HTR-8/SVneo (cell line): ENCODE results near the gene THADA.
A peak's percentile ranks its signal among the peaks of the same experiment; 100 is the strongest.

Experiments
- DNase-seq: peaks from one replicate; pipeline ENCODE4 v3.0.0; 2011; ENCODE audit warnings: low spot score, mixed read lengths; ENCODE audit not compliant: insufficient read length
- FAIRE-seq: peaks from 2 replicates; lab custom pipeline; 2011; peaks lifted over from hg19 to GRCh38; lab: Jason Lieb, UNC

Gene THADA

DNA sequence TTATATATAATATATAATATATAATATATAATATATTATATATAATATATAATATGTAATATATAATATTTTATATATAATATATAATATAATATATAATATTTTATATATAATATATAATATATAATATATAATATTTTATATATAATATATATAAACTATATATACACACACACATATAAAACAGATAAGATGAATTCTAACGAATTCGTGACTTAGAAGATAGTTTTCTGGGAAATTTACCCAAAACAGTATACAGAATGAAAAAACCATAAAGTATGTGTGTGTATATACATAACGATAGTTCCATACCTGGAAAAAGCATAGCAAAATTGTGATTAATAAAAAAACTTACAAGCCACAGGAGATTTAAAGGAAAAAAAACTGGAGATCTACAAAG, 80.6 kb downstream of the THADA start:
- DNase-seq (no peak), FAIRE-seq (no peak)

DNA sequence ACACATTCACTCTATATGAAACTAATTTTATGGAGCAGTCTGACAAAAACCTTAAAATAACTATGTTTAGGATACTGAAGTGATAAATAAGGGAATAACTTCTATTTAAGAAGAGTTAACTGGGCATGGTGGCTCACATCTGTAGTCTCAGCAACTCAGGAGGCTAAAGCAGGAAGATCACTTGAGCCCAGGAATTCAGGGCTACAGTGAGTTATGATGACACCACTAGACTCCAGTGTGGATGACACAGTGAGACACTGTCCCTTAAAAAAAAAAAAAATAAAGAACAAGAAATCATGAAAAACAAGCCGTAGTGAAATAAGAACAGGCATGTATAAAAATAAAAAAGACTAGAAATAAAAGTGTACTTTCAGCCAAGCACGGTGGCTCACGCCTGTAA, 82.0 kb downstream of the THADA start:
- FAIRE-seq (no peak), DNase-seq (no peak)

DNA sequence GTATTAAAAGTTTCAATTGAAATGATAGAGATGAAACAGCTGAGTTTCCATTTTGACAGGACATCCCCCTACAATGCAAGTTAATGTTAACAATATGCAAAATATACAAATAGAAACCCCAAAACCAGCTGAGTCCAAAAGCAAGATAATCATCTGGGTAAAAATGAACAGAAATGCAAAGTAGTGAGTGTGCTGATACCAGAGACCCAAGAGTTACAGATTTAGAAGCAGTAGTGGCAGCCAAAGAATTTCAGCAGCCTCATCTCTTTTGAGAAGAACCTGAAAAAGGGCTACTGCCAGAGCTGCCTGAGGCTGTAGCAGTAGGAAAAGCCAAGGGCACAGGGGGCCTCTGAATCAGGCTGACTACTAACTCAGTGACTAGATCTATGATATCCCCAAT, 82.6 kb downstream of the THADA start:
- FAIRE-seq (no peak), DNase-seq (no peak)

DNA sequence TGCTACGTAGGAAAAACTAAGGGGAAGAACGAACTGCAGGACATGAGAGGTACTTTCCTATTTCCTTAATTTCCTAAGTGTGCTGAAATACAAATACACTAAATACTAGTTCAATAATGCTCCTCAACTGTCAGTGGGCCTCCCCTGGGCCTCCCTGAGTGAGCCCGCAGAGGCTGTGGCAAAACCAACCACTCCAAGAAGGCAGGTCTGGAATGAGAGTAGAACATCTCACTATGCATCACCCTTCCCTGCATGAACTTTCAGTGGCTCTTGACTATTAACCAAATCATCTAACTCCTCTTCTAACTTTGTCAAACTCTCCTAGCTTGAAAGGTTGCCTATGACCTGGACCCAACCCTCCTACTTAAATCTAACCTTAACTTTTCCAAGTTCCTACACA, 84.6 kb downstream of the THADA start:
- DNase-seq (no peak), FAIRE-seq (no peak)

DNA sequence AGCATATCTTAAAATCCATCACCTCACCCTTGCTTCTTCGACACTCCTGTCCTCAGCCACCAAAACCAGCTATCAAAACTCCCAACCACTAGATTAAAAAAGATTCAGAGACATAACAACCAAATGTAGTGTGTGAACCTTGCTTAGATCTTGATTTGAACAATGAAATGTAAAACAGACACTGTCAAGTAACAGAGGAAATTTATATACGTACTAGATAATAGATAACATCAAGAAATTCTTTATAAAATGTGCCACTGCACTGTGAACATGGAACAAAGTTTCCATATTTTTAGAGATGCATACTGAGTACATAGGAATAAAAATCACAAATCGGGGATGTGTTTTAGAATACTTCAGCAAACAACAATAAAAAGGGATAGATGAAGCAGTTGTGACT, 86.0 kb downstream of the THADA start:
- FAIRE-seq (no peak), DNase-seq (no peak)

DNA sequence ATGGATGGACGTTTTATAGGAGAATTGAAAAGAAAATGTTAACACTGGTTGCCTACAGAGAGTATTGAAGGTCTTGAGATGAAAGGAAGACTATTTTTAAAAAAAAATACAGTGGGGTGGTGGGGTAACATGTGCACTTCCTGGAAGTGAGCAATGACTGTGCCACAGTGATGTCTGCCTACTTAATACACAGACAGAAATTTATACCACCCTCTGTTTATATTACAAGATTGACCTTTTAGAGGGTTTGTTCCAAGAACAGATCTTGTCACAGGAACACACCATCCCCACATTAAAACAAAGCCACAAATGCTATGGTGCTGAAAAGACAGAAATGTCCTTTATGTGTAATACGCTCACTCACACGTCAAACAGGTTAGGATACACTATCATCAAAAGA, 87.6 kb downstream of the THADA start:
- DNase-seq (no peak), FAIRE-seq (peak; percentile 54)

DNA sequence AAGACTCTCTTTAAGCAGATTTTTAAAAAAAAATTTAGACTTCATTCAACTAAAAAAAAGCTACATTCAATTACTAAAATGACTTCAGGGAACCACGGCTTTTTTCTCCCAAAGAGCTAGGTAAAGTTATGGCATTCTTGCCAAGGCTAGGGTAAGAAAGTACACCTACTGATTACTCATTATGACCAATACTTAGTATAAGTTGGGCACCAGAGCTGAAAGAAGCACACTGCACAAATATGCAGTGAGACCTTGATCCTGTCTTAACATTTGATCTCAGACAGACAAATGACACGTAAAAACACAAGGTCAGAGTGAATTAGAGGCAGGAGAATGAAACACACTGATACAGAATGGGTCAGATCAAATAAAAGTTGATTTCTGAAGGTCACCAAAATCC, 88.7 kb downstream of the THADA start:
- FAIRE-seq (no peak), DNase-seq (no peak)

DNA sequence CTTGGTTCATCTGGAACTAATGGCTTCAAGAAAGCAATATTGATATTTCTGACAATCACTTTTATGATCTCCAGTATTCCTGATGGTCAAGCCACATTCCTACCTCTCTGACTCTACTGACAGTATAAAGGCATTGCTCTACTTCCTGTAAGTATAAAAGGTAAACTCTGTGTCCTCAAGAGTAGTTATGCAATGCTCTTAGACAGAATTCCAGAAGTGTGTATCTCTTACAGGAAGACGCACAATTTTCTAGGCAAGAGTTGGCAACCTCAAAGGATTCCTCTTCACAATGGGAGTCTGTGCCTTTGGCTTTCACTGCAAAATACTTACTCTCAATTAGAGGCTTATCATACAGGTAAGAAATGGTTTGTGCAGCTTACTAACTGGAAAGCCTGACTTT, 100.1 kb downstream of the THADA start:
- DNase-seq (no peak), FAIRE-seq (no peak)

DNA sequence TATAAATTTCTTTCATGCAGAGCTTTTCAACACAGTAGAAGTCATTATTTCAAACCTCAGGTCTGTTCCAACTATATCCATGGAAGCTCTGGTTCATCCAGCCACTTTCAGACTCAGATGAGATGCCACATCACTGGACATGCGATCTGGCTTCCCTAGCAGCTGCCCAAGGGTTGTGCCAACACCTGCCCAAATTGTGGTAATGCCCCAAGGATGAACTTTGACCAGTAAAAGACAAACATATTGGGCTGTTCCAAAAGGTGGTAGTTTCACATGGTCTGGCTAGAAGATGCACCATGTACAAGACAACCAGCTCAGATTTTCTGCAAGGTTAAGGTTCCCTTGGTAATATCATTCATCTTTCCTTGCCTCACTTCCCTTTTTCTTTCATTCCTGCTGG, 101.9 kb downstream of the THADA start:
- DNase-seq (no peak), FAIRE-seq (no peak)

DNA sequence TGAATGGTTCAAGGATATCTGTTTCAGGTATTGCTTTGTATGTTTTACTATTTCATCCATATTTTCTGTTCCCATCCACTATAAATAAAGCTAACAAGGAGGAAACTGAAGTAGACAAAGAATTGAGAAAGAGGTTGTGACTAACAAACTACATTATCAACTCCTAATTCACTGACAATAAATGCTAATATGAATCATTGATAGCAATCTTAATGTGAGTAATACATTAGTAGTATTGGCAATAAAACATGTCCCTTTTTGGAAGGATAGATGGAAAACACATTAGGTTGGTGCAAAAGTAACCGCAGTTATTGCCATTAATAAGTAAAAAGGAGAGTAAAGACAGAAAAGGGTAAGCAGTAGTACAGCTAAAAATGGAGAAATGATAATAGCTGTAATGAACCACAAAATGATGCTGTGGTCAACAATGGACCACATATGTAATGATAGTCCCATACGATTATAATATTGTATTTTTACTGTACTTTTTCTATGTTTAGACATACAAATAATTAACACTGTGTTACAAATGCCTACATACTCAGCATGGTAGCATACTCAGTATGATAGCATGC, 104.7 kb downstream of the THADA start:
- peak; percentile 26 for FAIRE-seq
- no peak for DNase-seq

DNA sequence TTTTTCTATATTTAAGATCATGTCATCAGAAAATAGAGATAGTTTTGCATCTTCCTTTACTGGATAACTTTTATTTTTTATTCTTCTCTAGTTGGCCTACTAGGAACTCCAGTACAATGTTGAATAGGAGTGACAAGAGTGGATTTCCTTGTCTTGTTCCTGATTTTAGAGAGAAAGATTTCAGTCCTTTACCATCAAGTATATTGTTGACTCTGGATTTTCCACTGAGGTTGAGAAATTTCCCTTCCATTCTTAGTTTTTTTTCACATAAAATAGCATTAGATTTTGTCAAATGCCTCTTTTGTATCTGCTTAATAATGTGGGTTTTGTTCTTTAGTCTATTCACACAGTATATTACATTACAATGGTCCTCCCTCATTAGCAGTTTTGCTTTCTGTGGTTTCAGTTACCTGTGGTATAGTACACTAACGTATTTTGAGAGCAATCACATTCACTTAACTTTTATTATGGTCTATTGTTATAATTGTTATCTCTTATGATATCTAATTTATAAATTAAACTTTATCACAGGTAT, 105.5 kb downstream of the THADA start:
- FAIRE-seq (no peak), DNase-seq (no peak)

DNA sequence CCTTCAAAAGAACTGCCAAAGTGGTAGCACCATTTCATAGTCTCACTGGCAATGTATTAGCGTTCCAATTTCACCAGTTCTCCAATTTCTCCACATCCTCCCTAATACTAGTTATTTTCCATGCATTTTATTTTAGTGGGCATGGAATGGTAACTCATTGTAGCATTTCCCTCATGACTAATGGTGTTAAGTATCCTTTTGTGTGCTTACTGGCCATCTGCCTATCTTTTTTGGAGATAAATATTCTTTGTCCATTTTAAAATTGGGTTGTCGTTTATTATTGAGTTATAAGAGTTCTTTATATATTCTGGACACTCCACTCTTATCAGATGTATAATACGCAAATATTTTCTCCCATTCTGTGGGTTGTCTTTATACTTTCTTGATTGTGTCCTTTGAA, 107.1 kb downstream of the THADA start:
- FAIRE-seq, result no peak

DNA sequence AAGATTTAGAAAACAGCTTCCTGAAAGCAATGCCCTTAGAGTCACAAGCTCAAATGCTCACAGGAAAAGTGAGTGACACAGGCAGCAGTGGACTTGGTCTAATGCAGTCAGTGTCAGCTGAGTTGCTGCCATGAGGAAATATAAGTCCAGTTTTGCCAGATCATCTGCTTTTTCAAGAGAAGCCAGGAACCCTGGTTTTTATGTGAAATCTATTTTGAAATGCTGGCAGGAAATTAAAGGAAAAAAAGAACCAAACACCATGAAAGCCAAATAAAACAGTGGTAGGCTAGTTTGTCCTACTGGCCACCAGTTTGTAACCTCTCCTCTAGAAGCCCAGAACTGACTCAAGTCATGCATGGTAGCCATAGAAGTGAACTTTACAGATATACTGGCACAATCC, 109.2 kb downstream of the THADA start:
- FAIRE-seq, result no peak
- no peak for DNase-seq

More for the DNA sequence above, 107.1 kb downstream of the THADA start:
- DNase-seq, result no peak

DNA sequence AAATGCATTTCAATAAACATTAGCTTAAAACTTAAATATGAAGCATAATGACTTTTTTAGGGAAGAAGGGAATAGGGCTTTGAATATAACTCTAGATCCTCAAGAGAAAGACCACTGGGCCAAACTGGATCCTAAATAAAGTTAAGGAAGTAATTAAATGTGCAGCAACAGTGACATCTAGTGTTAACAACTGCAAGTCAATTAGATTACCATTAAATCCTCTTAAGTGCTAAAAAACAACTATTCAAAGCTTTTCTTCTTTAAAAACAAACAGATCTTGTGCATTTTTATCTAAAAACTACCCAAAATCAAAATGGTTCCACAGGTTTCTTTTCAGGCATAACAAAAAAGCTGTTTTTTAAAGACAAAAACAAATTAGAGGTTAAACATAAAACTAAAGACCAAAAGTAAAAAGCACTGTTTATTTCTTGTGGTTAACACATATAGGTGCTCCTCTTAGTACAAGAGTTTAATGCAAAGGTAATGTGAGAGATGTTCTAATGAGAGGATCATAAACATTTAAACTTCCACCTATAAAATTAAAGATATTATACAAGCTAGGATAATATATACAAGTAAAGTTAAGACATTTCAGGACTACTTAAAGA, 111.4 kb downstream of the THADA start:
- no peak for FAIRE-seq
- peak; percentile 35 for DNase-seq

DNA sequence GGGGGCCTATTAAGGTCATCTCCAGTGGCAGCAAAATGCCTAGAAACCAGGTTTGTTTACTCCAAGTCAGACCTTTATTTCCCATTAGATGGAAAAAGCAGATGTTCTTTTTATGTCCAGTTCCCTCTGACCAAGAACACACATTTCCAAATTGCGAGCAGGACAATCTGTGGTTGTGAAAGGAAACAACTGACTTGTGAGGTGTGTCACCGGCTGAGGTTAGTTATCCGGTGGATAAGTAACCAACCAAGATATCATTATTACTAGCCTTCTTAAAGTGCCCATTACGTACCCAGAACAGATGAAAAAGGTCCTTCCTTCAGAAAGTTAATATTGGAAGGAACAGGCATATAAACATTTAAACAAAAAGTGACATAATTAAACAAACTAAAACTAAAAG, 112.9 kb downstream of the THADA start:
- FAIRE-seq, result no peak

DNA sequence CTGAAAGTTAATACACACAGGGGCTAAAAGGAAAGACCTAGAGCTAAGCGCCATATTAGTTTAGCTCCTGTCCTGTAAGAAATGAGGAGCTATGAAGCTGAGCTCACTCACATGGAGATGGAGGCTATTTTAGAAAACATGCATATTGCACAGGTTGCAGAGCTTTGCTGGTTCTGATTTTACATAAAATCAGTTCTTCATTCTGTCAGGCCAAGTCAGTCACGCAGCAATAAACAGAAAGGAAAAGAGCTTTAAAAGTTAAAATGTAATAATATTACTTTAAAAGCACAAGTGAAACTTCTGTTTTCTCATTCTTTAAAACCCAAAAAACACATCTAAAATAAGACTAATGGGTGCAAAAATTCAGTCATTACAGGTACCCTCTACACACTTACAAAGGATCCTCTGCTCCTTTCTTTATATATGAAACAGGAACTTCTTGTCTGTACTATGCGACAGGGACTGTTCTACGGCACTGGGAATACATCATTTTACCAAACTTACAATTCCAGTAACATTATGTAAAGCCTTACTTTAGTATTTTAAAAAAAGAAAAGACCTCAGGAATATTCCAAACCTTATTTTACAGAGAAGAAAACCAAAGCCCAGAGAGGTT, 113.8 kb downstream of the THADA start:
- no peak for DNase-seq
- FAIRE-seq, result no peak

More for the DNA sequence above, 112.9 kb downstream of the THADA start:
- no peak for DNase-seq

DNA sequence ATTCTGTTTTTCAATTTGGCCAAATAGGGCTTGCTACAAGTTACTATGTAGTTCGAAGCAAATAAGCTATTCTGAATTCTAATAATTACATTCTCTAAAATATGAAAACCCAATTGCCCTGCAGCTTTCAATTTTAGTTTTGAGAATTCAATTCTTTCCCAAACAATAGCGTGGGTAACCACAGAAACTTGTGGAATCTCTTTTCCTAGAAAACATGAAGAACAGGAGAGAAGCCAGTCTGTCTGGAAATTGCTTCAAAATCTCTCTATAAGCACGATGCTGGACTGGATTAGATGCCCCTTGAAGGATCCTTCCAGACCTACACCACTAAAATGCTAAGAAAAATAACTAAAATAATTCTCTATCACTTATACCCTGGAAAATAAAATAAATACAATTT, 115.0 kb downstream of the THADA start:
- FAIRE-seq (no peak), DNase-seq (no peak)

DNA sequence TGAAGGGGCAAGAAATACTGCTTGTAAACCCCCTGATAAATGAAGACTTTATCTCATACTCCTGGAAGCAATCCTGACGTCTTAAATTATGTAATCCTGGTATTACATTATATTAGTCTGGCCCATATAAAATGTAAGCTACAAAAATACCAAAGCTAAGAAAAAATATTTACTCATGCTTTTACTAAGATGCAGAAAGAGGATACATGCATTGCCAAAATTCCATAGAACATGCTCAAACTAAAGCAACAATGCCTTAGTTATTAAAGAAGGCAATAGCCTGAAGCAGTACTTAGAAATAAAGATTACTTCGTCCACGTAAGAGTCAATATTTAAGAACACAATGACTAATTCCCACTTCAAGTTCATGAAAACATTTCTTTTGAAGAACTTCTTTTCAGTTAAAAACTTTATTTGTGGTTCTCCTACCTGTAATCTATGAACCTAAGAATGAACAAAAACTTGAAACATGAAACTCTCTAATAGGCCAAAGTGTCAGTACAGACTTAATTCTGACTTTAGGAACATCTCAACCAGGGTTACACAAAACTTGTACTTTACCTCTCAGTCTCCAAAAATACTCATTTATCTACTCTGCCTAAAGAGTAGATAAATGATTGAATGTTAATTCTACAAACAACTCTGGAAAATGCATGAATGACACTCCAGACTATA, 117.3 kb downstream of the THADA start:
- FAIRE-seq (no peak), DNase-seq (no peak)

DNA sequence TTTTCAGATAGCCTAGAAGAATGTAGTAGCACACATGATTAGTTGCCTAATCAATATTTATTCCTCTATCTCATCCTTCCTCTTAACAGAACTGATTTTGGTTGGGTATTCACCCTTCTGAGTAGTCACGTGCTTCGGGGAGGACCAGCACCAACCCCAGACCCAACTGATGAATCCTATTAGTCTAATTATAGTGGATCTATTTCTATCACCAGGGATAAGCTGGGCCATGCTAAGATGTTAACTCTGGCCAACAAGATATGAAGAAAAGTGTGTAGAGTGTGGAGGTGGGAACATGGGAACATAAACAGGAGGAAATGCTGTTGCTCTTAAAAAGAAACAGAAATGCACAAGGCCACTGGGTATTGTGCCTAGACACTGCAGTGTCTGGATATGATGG, 119.9 kb downstream of the THADA start:
- FAIRE-seq (no peak), DNase-seq (no peak)

DNA sequence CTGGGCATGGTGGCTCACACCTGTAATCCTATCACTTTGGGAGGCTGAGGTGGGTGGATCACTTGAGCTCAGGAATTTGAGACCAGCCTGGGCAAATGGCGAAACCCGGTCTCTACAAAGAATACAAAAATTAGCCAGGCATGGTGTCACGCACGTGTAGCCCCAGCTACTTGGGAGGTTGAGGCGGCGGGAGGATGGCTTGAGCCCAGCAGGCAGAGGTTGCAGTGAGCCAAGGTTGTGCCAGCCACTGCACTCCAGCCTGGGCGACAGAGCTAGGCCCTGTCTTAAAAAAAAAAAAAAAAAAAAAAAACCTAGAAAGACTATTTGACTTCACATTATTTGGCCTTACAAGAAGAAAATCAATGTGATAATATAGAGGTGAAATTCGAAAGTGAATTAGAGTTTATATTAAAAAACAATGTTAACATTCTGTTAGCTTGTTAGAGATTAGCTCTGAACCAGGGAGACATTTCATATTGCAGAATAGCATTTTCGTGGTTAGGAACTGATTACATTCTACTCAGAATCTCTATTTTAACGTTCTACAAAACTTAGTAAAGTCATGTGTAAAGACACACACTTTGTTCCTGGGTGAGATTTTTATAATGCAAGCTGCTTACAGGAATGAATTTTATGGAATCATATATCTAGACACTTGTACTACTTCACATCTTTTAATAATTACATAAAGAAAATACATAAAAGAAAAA, 120.5 kb downstream of the THADA start:
- no peak for FAIRE-seq
- DNase-seq, result no peak

DNA sequence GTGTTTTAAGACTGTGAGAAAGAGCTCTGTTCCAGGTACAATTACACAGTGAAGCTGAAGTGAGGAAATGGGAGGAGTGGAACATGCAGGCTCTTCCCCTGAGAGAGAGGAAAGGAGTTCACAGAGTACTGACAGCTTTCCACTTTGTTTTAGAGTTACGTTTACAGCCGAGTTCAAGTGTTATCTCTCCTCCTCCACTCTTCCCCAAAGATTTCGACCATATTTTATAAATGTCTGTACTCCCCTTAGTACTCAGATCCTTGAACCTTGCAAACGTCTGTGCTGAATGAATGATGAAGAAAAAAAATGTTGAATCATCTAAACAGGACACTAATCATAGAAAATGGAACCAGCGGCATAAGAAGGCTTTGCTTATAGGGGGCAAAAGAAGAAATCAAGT, 121.6 kb downstream of the THADA start:
- DNase-seq (no peak), FAIRE-seq (no peak)
